ENCODE results near the gene EPB41L1.

DNA sequence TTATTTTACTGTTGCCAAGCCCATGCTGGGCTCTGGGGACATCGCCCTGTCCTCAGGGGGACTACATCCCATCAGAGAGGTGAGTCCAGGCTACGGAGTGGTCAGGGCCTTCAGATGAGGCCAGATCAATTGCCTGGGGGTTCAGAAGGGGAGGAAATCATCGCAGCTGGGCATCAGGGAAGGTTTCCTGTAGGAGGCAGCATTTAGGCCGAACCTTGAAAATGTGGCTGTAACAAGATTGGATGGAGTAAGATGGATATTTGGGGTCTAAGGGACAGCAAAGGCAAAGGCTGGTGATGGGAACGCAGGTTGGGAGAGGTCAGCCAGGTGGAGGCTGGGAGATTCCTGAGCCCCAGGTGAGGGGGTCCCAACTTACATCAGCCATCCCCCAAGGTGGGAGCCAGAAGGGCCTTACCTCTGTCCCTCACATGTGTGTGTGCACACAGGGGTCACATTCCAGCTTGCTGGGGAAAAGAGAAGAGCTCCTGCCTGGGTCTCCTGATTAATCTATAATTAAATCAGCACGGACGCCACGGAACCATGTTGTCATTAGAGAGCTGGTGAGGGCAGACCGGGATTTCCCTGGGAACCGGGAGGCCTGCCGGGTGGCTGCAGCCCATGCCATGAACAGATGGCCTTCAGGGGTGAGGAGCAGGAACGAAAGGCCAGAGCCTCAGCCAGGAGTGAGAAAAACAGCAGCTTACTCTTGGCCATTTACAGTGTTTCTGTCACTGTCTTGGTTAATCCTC, 121.1 kb downstream of the EPB41L1 start:
- TF ChIP-seq, protein P1, sequence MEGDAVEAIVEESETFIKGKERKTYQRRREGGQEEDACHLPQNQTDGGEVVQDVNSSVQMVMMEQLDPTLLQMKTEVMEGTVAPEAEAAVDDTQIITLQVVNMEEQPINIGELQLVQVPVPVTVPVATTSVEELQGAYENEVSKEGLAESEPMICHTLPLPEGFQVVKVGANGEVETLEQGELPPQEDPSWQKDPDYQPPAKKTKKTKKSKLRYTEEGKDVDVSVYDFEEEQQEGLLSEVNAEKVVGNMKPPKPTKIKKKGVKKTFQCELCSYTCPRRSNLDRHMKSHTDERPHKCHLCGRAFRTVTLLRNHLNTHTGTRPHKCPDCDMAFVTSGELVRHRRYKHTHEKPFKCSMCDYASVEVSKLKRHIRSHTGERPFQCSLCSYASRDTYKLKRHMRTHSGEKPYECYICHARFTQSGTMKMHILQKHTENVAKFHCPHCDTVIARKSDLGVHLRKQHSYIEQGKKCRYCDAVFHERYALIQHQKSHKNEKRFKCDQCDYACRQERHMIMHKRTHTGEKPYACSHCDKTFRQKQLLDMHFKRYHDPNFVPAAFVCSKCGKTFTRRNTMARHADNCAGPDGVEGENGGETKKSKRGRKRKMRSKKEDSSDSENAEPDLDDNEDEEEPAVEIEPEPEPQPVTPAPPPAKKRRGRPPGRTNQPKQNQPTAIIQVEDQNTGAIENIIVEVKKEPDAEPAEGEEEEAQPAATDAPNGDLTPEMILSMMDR (IDR thresholded peaks at IDR 0.05): peak; percentile 3
- TF ChIP-seq EZH2 (IDR thresholded peaks at IDR 0.05) (no peak), EZH2phosphoT487 (IDR thresholded peaks at IDR 0.05) (no peak)
